ENCODE data around the gene TCP1. TPM values are rescaled to one million over a fixed set of nuclear protein-coding genes. Genes with fewer than 3 reads are reported as not detected.
"Not testable (repeated sequence)": the region's sequence is repeated elsewhere in the genome, so short reads cannot be mapped to it uniquely, and the experiment has no call there.

Gene TCP1
- polyA plus RNA-seq, 12 donors: 122 to 231 (median 218) TPM; not detected in 1

DNA sequence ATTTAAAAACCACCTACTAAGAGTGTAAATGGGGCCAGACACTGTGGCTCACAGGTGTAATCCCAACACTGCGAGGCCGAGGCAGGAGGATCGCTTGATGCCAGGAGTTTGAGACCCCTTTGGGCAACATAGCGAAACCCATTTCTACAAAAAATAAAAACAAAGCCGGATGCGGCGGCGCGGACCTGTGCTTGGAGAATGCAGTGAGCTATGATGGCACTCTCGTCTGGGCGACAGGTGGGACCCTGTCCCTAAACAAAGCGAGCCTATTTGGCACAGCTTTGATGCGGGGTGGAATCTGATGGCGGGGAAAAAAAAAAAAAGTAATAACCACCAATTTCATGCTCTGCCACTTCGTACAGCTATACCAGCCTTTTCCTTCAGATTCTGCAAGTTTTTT is 1.1 kb downstream of the TCP1 start:
- DNase-seq: peak; percentile 2

DNA sequence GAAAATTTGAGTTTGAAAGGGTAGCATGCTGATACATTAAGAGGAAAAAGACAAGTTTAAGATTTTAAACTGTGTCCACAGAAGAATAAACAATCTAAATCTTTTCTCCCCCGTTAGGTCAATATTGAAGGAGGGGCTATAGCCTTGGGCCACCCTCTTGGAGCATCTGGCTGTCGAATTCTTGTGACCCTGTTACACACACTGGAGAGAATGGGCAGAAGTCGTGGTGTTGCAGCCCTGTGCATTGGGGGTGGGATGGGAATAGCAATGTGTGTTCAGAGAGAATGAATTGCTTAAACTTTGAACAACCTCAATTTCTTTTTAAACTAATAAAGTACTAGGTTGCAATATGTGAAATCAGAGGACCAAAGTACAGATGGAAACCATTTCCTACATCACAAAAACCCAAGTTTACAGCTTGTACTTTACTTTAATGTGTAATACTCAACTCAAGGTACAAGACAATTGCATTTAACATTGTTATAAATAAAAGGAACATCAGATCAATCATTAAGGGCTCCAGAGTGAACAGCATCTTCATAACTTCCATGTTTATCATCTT is 10.8 kb downstream of the TCP1 start:
- no peak for DNase-seq

DNA sequence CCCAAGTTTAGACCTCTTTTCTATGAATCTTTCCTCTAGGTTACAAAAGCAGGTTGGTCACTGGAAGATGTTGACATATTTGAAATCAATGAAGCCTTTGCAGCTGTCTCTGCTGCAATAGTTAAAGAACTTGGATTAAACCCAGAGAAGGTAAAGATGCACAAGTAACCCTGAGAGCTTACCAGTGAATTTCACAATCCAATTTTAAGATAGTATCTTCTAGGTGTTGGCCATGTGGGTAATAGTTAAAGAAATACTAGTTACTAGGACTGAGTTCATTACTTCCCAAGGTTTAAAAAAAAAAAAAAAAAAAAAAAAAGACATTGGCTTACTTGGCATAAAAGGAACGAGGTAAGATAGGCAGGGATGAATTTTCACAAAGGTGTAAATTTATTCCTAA is 11.3 kb downstream of the TCP1 start:
- DNase-seq: no peak

DNA sequence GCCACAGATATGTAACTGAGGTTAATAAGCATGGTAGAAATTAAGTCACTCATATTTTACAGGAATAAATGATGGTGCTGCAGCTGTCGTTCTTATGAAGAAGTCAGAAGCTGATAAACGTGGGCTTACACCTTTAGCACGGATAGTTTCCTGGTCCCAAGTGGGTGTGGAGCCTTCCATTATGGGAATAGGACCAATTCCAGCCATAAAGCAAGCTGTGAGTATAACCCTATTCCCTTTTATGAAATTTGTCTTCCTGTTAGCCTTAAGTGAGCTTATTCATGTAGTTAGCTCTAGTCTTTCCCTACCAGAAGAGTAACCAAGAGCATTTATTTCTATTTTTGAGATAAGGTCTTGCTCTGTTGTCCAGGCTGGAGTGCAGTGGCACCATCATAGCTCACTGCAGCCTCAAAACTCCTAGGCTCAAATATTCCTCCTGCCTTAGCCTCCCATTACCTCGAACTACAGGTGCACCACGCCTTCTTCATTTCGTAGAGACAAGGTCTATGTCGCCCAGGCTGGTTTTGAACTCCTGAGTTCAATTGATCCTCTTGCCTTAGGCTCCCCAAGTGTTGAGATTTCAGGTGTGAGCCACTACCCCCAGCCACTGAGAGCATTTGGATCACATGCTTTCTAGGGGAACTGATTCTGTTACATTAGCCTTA is 12.0 kb downstream of the TCP1 start:
- no peak for DNase-seq

DNA sequence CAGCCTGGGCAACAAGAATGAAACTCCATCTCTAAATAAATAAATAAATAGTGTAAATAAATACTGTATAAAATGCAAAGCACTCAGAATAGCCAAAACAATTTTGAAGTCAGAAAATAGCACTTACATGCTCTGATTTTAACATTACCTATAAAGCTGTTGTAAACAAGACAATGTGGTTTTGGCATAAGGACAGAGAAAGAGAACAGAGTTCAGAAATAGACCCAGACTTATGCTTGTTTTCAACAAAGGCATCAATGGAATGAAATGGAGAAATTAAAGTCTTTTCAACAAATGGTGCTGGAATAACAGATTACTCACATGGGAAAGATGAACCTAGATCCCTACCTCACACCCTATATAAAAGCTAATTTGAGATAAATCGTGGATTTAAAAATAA is 17.2 kb downstream of the TCP1 start:
- no peak for DNase-seq

DNA sequence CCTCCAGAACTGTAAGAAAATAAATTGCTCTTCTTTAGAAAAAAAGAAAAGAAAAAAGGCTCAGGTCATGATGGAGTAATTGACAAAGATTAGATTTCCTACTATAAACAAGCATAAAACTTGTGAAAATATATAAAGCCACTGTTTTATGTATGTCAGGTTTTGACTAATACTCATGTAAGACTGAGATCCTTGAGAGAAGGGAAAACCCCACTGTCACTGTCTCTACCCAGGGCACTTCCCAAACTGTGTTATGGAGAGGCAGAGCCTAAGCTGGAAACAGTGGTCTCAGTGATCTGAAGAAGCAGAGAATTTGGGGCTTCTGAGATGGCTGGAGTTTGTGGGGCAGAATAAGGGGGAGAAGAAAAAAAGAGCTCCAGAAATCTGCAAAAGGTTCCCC is 19.9 kb downstream of the TCP1 start:
- DNase-seq: no peak

DNA sequence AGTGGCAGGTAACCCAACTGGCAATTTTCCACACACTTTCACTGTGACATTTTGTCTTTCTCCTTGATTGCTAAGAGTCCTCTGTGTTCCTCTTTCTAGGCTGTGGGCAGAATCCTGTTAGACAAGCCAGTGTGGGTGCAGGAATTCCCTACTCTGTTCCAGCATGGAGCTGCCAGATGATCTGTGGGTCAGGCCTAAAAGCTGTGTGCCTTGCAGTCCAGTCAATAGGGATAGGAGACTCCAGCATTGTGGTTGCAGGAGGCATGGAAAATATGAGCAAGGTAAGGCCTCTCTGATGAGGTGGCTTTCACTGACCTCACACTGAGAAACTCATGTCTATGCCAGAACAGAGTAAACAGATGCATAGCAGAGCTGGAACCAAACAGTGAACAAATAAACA is 22.5 kb downstream of the TCP1 start:
- no peak for DNase-seq

DNA sequence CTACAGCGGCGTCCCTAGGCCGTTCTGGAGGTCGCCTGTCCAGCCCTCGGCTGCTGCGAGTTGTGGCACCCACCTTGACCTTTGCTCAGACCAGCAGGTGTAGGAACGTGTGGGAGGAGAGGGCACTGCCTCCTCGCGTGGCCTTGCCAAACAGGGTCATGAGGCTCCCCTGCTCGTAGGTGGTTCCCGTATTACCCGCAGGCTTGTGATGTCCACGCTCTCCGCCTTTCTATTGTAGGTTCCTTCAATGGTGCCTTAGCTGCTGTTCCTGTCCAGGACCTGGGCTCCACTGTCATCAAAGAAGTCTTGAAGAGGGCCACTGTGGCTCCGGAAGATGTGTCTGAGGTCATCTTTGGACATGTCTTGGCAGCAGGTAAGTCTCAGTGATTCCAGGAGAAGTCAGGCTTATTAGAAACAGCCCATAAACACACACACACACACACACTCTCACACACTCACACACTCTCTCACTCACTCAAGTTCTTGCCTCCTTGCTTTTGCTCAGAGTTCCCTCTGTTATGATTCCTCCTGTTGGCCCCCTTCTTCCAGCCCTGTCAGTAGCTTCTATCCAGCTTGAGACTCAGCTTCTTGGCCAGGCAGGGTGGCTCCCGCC is 26.6 kb downstream of the TCP1 start:
- DNase-seq: no peak

DNA sequence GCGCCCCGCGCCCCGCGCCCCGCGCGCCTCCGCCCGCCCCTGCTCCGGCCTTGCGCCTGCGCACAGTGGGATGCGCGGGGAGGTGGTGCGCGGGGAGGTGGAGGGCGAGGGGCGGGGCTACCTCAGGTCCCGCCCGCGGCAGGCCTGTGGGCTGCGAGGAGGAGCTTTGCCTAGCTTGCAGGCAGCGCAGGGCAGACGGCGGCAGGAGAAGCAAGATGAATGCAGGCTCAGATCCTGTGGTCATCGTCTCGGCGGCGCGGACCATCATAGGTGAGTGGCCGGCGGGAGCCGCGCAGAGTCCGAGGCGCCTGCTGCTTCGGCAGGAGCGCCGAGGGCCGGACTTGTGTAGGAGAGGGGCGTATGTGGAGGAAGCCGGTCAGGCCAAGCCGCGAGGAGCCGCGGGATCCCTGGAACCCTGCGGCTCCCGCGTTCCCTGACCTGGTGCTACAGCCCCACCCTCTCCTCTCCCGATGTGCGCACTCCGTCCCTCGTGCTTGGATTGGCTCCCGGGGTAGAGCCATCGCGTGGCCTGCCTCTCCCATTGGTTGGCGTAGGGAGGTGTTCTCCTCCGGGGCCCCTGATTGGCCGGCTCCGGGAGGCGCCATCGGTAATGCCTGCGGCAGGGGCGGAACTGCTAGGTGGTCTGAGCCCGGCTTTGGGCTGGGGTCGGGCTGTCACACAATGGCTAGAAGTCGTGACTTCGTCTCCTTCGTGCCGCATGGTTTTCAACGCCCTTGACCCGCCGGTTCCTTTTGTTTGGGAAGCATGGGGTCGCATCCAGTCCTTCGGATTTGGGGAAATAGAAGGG is 27.3 kb downstream of the TCP1 start, which contains the start of gene ACAT2:
Gene ACAT2, plus strand, starts transcription at position 173 of the 808 bp plus-strand sequence. Its CDS starts 43 bp downstream, at position 216.
- DNase-seq: peak; percentile 95

DNA sequence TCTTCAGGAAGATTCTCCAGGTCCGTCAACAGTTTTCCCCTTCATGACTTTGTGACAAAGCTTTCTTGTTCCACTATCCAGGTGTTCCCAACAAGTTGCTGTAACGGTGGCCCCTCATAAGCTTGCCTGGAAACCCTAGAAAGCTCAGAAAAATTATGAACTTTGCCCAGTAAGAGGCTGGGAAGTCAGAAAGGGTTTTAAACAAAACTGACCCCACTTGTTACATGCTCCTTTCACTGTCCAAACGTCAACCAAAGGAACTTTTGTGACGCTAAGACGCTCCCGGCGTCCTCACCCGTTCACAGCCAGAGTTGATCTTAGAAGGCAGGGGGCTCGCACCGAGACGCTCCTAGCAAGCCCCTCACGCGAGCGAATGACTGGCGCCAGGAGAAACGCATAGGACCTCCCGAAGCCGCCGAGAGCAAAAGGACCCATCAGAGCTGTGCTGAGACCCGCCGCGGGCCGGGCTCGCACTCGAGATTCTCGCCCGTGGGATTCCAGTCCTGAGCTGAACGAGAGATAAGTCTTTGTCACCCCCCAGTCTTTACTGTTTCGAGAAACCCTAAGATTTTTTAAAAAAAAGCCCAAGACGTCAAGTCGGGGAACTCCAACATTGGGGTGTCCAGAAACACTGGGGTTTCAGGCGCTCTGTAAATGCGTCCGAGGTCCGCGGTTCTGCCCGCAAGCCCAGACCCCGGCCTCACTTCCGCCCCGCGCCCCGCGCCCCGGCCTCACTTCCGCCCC is 28.1 kb downstream of the TCP1 start:
- DNase-seq: no peak

DNA sequence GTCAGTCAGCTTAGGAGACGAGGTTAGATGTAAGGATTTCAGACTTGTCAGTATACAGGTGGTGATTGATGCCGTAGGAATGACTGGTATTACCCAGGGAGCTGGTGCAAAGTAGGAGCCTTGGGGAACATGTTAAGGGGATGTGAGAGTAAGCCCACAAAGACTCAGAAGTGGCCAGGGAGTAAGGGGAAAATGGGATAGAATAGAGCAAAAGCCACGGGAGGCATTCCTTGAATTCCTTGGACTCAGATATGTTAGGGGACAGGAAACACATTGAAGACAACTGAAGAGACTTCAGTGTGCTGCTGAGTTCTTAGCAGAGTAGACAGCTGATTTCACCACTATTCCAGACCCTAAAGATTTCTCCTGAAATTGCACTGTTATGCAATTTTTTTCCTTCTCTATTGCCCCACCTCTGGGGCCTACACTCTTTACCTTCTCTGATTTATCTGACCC is 28.8 kb downstream of the TCP1 start:
- DNase-seq: no peak

DNA sequence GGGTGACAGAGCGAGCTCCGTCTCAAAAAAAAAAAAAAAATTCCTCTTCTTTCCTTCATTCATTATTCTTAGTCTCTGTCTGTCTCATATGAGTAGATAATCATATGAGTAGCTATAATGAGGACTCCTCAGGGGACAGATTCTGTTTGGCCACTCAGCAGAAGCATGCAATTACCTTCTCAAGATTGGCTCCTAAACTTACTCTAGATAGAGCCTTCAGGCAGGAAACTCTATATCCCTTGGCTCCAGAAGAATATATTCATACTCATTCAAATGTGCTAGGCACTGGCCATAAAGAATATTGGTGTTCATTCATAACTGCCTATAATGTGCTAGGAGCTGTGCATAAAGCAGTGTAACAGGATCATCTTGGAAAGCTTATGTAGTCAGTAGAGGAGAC is 29.8 kb downstream of the TCP1 start:
- no peak for DNase-seq

DNA sequence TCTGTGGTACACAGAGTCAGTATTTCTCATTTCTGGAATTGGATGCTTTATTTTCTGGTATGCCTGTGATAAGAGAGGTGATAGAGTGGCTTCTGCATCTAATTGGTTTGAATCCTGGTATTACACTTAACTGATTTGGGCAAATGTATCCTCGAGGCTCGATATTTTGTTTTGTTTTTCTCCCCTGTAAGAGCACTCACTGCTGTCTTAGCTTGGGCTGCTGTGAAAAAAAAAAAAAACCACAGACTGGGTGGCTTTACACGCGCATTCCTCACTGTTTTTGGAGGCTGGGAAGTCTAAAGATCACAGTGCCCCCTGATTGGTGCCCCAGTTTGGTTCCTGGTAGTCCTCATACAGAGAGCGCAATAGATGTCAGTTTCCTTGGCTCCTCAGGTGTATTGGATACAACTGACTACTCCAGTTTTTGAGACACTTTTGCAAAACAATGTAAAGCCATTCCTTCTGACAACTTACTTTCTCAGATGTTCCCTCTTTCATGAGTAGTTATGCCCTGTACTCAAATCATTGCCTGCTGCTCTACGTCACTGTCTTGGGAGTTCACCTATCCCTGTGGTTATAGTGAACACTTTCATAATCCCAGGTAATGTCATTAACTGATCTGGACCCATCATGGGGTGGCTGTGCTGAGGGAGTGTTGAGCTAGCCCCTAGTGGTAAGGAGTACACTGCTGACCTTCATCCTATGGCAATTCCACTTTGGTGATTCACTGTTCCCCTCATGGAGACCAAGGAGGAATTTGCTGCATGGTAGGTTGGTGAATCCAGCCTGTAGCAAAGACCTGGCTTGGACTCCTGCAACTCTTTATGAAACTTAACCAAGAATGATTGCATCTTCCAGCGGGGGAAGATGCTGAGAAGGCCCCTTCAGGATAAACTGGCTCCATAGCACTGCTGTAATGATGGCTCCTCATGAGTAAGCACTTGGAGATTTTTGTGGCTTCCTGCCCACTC is 31.1 kb downstream of the TCP1 start:
- DNase-seq: no peak

DNA sequence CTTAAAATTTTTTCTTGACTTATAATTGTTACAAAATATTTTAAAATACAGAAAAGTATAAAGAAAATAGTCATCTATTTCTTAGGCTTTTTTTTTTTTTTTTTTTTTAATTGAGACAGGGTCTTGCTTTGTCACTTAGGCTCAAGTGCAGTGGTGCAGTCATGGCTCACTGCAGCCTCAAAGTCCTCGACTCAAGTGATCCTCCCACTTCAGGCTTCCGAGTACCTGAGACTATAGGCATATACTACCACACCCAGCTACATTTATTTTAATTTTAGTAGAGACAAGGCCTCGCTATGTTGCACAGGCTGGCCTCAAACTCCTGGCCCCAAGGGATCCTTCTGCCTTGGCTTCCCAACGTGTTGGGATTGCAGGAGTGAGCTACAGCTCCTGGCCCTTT is 32.9 kb downstream of the TCP1 start:
- DNase-seq: no peak

DNA sequence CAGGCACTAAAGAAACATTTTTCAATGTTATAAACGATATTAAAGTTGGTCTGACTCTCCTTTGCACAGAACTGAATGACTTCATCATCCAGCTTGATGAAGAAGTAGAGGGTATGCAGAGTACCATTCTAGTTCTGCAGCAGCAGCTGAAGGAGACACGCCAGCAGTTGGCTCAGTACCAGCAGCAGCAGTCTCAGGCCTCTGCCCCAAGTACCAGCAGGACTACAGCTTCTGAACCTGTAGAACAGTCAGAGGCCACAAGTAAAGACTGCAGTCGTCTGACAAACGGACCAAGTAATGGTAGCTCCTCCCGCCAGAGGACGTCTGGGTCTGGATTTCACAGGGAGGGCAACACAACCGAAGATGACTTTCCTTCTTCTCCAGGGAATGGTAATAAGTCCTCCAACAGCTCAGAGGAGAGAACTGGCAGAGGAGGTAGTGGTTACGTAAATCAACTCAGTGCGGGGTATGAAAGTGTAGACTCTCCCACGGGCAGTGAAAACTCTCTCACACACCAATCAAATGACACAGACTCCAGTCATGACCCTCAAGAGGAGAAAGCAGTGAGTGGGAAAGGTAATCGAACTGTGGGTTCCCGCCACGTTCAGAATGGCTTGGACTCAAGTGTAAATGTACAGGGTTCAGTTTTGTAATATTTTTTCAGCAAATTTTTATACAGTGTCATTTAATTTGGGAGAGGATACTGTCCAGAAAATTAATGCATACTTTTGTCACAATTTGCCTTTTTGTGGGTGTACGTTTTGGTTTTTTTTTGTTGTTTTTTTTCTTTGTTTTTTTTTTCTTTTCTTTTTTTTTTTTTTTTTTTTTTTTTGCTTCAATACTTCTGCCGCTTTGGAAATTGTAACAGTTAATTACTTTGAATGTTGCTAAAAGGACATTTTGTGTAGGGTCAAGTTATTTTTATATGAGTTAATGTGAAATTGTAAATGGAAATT is 34.2 kb downstream of the TCP1 start:
- DNase-seq: no peak

DNA sequence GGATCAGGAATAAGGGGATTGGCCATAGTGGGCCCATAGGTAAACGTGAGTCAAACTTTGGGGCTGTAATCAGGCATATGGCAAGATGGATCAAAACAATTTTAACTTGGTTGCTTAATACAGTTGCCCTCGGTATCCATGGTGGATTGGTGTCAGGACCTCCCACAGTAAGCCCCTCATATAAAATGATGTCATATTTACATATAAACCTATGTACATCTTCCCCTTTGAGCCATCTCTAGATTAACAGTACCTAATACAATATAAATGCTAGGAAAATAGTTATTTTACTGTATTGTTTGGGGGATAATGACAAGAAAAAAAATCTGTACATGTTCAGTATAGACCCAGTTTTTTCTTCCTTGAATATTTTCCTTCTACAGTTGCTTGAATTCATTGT is 35.0 kb downstream of the TCP1 start:
- DNase-seq: no peak

DNA sequence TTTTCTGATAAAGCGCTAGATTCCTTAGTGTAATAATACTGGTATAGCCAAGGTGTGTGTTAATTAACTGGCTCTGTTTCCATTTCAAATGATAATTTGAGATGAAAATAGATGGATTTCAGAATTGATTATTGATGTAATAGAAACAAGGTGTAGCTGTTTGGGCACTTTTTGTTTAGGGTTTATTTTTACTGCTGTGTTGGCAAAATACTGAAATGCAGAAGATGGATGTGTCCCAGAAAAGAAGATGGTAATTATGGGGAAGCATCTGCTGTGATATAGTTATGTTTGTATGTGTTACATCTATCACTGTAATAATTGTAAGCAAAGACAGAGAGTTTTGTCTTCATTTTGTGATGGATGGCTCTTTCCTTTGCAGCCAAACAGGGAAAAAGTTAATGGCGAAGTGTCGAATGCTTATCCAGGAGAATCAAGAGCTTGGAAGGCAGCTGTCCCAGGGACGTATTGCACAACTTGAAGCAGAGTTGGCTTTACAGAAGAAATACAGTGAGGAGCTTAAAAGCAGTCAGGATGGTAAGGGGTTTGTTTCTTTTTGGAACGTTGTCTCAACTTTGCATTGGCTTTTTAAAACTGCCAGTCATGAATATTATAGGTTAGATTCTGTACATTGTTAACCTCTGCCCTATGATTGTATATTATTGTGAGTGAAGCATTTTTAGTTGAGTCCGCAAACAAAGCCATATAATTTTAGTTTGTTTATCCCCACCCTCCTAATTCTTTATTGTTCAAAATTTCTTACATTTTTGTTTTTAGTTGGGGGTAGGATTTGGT is 36.1 kb downstream of the TCP1 start:
- DNase-seq: no peak

DNA sequence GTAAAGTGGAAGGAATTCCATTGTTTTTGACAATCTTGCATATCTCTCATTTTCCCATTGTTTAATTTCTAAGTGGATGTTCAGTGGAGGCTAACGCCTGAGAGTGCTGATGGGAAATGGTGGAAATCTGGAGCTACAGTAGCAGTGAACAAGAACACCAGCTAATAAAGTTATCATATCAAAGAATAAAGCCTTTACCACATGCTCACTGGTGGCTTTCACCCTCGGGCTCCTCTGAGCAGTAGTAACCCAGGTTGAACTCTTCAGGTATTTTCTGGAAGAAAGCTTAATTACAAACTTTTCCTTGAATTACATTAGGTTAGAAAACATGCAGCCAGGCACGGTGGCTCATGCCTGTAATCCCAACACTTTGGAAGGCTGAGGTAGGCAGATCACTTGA is 38.0 kb downstream of the TCP1 start:
- no peak for DNase-seq

DNA sequence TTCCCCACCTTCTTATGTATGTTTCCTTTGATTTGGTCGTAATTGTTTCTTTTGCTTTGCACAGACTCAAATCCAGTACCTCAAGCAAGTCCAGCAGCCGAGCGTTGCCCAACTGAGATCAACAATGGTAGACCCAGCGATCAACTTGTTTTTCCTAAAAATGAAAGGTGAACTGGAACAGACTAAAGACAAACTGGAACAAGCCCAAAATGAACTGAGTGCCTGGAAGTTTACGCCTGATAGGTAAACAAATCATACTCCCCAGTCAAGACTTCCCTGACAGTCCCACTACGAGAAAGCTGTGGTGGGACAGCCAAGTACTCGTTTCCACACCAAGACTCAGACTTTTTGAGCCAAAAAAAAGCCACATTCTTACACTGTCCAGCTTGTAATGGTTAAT is 41.3 kb downstream of the TCP1 start:
- DNase-seq: not testable (repeated sequence)
